ENCODE data around the gene HLTF. TPM values are rescaled to one million over a fixed set of nuclear protein-coding genes. Genes with fewer than 3 reads are reported as not detected.

HLTF gene
- total RNA-seq, 4 donors from 2014 or later, result 13.3 to 26.2 (median 19.4) TPM

DNA sequence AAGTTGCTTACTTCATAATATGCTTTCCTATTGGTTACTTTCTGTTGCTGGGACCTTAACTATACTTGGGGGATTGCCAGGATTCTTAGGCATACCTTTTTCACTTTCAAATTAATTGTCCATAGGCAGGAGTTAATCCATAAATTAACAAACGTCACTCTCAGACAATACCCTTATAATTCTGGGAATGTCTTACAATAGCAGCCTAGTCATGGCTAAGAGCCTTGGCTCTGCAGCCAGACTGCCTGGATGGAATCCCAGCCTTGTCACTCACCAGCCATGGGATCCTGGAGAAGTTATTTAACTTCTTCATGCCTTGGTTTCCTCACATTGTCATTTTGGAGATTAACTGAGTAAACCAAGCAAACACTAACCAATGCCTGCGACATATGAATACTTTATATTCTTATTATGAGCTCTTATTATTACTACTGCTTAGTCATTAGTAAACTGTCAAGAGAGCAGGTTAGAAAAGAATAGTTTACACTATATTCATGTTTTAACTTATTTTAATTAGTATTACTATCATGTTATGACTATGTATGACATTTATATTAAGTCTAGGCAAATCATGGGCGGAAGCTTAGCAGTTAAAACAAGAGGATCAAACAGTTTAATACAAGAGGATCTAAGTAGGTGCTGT lies 66.0 kb downstream of the HLTF start:
- no peak for DNase-seq (ENCODE audit: extremely low spot score)
- H3K36me3 ChIP-seq, result peaks cover 14 to 73% (median 33%) of the 10 kb centered on the region in 4 donors
- peak overlapping the region; percentile 40 to 61 (median 50) for H3K27ac ChIP-seq (replicated peaks in 1 of 4)
- peaks cover 41 to 74% (median 69%) of the 10 kb centered on the region in 4 donors for H3K4me1 ChIP-seq
- H3K27me3 ChIP-seq, result no peaks in the 10 kb centered on the region
- no peak overlapping the region for H3K4me3 ChIP-seq
- peaks cover 0 to 6% (median 0%) of the 10 kb centered on the region in 4 donors for H3K9me3 ChIP-seq
- 50% methylated on average over 3 of the region's 3 CpGs for WGBS
- no peak for TF ChIP-seq EP300 (IDR thresholded peaks at IDR 0.05)
- intact Hi-C loops (cut with DNase I), result no loop called here

DNA sequence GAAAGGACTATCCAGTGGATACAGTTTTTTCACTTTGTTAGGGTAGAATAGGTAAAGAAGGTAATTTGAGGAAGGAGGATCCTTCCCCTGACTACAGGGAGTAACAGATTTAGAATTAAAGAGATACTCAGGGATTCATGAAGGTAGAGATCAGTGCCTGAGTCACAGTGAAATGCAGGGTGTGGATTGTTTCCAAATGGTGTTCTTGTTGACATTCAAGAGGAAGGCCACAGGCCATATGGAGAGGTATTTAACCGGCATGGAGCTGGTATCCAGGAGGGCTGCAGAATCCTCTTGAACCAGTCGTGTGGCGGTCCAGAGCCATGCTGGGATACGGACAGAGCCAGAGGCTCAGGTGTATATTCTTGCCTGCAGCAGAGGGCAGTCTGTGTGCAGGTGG lies 66.8 kb downstream of the HLTF start:
- 86% methylated on average over 4 of the region's 4 CpGs for WGBS
- peaks cover 7 to 73% (median 26%) of the 10 kb centered on the region in 4 donors for H3K36me3 ChIP-seq
- H3K9me3 ChIP-seq, result no peaks in the 10 kb centered on the region
- H3K4me3 ChIP-seq, result no peak overlapping the region
- TF ChIP-seq CTCF (IDR thresholded peaks at IDR 0.05) (no peak), EP300 (IDR thresholded peaks at IDR 0.05) (no peak), POLR2A (IDR thresholded peaks at IDR 0.05; ENCODE audit: low read depth) (no peak), POLR2AphosphoS5 (IDR thresholded peaks at IDR 0.05) (no peak)
- H3K27me3 ChIP-seq, result no peaks in the 10 kb centered on the region
- peaks cover 41 to 81% (median 76%) of the 10 kb centered on the region in 4 donors for H3K4me1 ChIP-seq
- DNase-seq (ENCODE audit: extremely low spot score), result no peak
- intact Hi-C loops (cut with DNase I), result loop anchor here (10.0 kb wide), 1 partner anchor 65 kb away; no protein-coding TSS in a partner anchor
- peak overlapping the region; percentile 40 to 61 (median 50) for H3K27ac ChIP-seq (replicated peaks in 1 of 4)

DNA sequence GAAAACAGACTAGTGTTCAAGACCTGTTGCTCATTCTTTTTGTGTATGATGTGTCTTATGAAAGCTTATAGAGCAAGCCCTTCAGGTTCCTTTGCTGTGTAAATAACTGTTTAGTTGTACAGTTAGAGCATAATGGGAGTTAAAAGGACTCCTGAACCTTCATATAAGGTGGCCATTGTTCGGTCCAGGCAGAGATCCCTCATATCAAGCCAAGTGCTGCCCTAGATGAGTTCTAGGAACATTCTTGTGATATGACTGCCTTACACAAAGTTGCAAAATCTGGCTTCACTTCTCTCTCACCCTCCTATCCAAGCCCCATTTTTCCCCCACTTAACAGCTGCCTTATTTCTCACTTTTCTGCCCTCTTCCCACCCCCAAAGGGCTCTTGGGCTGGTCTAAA lies 68.1 kb downstream of the HLTF start:
- Histone ChIP-seq H3K36me3 (peaks cover 7 to 70% (median 23%) of the 10 kb centered on the region in 4 donors), H3K4me3 (no peak overlapping the region), H3K27ac (replicated peaks in 1 of 4) (peak overlapping the region in 3 of 4 donors; percentile 18 to 48 (median 42)), H3K9me3 (no peaks in the 10 kb centered on the region), H3K27me3 (no peaks in the 10 kb centered on the region), H3K4me1 (peaks cover 41 to 85% (median 81%) of the 10 kb centered on the region in 4 donors)
- TF ChIP-seq POLR2A (IDR thresholded peaks at IDR 0.05; ENCODE audit: low read depth) (no peak), EP300 (IDR thresholded peaks at IDR 0.05) (no peak), POLR2AphosphoS5 (IDR thresholded peaks at IDR 0.05) (no peak), CTCF (IDR thresholded peaks at IDR 0.05) (no peak)
- 42% methylated on average over 1 of the region's 1 CpG for WGBS
- no peak for DNase-seq (ENCODE audit: extremely low spot score)
- intact Hi-C loops (cut with DNase I), result loop anchor here (10.0 kb wide), 1 partner anchor 63 kb away; no protein-coding TSS in a partner anchor

GRCh38 chr3:149016669-149017541 lies 69.4 kb downstream of the HLTF start:
- peaks cover 41 to 88% (median 79%) of the 10 kb centered on the region in 4 donors for H3K4me1 ChIP-seq
- H3K27ac ChIP-seq (replicated peaks in 1 of 4), result peak overlapping the region; percentile 46 to 71 (median 54)
- peaks cover 9 to 69% (median 25%) of the 10 kb centered on the region in 4 donors for H3K36me3 ChIP-seq
- no peak for DNase-seq (ENCODE audit: extremely low spot score)
- WGBS, result 50% methylated on average over 9 of the region's 9 CpGs
- H3K27me3 ChIP-seq, result no peaks in the 10 kb centered on the region
- H3K4me3 ChIP-seq, result no peak overlapping the region
- H3K9me3 ChIP-seq, result no peaks in the 10 kb centered on the region
- no peak for TF ChIP-seq CTCF (IDR thresholded peaks at IDR 0.05)
- TF ChIP-seq POLR2AphosphoS5 (IDR thresholded peaks at IDR 0.05), result peak in 1 of 2 donors; percentile 41
- intact Hi-C loops (cut with DNase I), result loop anchor here (10.0 kb wide), 1 partner anchor 62 kb away; no protein-coding TSS in a partner anchor

GRCh38 chr3:149016242-149016641 lies 70.1 kb downstream of the HLTF start:
- Histone ChIP-seq H3K4me1 (peaks cover 46 to 91% (median 80%) of the 10 kb centered on the region in 4 donors), H3K9me3 (no peaks in the 10 kb centered on the region), H3K36me3 (peaks cover 9 to 68% (median 26%) of the 10 kb centered on the region in 4 donors), H3K27ac (replicated peaks in 1 of 4) (peak overlapping the region; percentile 46 to 71 (median 54)), H3K27me3 (no peaks in the 10 kb centered on the region), H3K4me3 (no peak overlapping the region)
- TF ChIP-seq EP300 (IDR thresholded peaks at IDR 0.05) (no peak), POLR2AphosphoS5 (IDR thresholded peaks at IDR 0.05) (no peak), CTCF (IDR thresholded peaks at IDR 0.05) (no peak), POLR2A (IDR thresholded peaks at IDR 0.05; ENCODE audit: low read depth) (no peak)
- intact Hi-C loops (cut with DNase I), result loop anchor here (10.0 kb wide), 1 partner anchor 61 kb away; no protein-coding TSS in a partner anchor
- no peak for DNase-seq (ENCODE audit: extremely low spot score)
- 95% methylated on average over 2 of the region's 2 CpGs for WGBS

Measured in esophagus muscularis mucosa (tissue), 4 donors.